Liver (tissue), 9 donors: ENCODE data around the gene SNCB. TPM values are rescaled to one million over a fixed set of nuclear protein-coding genes. Genes with fewer than 3 reads are reported as not detected.

Experiments used
- DNase-seq: peaks from one replicate; pipeline ENCODE4 v3.0.0-alpha.2; 2017; ENCODE audit warnings: low spot score
- H3K27ac ChIP-seq, 2 donors: one replicate each; pipeline ENCODE4 v1.7.0; 2013; ENCODE audit warnings: inconsistent platforms in 2 of 2, low read length in 2 of 2, control low read depth in 1 of 2, low read depth in 1 of 2, mild to moderate bottlenecking in 1 of 2
- H3K27me3 ChIP-seq, 4 donors: one replicate each; pipeline versions ENCODE4 v1.6.1 to v1.7.0; 2013; ENCODE audit warnings: low read length in 3 of 4, inconsistent platforms in 1 of 4, mild to moderate bottlenecking in 1 of 4, moderate library complexity in 1 of 4; ENCODE audit not compliant: control insufficient read depth in 4 of 4, insufficient read depth in 4 of 4
- H3K36me3 ChIP-seq, 4 donors: one replicate each; pipeline versions ENCODE4 v1.6.1 to v1.7.0; 2013; ENCODE audit warnings: low read length in 3 of 4, mild to moderate bottlenecking in 3 of 4, low read depth in 1 of 4, moderate library complexity in 1 of 4; ENCODE audit not compliant: control insufficient read depth in 4 of 4, insufficient read depth in 3 of 4
- H3K4me1 ChIP-seq, 4 donors: one replicate each; pipeline versions ENCODE4 v1.6.1 to v1.7.0; 2013; ENCODE audit warnings: low read length in 3 of 4, mild to moderate bottlenecking in 3 of 4, moderate library complexity in 1 of 4; ENCODE audit not compliant: control insufficient read depth in 4 of 4, insufficient read depth in 4 of 4
- H3K4me3 ChIP-seq, 3 donors: one replicate each; pipeline versions ENCODE4 v1.6.1 to v1.7.0; 2013; ENCODE audit warnings: low read length in 3 of 3, control low read depth in 1 of 3, low read depth in 1 of 3, mild to moderate bottlenecking in 1 of 3
- H3K9ac ChIP-seq, 2 donors: one replicate each; pipeline ENCODE4 v1.7.0; 2013; ENCODE audit warnings: low read length in 2 of 2, mild to moderate bottlenecking in 2 of 2, moderate library complexity in 2 of 2, control low read depth in 1 of 2, low read depth in 1 of 2
- H3K9me3 ChIP-seq, 4 donors: one replicate each; pipeline versions ENCODE4 v1.6.1 to v1.7.0; 2013; ENCODE audit warnings: low read length in 3 of 4; ENCODE audit not compliant: control insufficient read depth in 4 of 4
- ATF3 ChIP-seq: IDR thresholded peaks from 2 replicates; pipeline ENCODE4 v1.6.1; 2016; ENCODE audit warnings: antibody characterized with exemption
- CTCF ChIP-seq: fragments of 150-350 bp; IDR thresholded peaks from 2 replicates; pipeline ENCODE4 v1.5.1; 2017; ENCODE audit warnings: improper control_type of control experiment, low read depth, low read length; ENCODE audit not compliant: missing input control
- EGR1 ChIP-seq, 2 donors: IDR thresholded peaks; 2 replicates each; pipeline ENCODE4 v1.6.1; 2016 to 2018; ENCODE audit warnings: antibody characterized with exemption in 2 of 2, low read depth in 2 of 2
- FOXA1 ChIP-seq: IDR thresholded peaks from 2 replicates; pipeline ENCODE4 v1.6.1; 2016; ENCODE audit warnings: antibody characterized with exemption
- GABPA ChIP-seq, 2 donors: IDR thresholded peaks in 1 of 2; conservative IDR thresholded peaks in 1 of 2; 2 replicates each; pipeline ENCODE4 v1.6.1; 2016; ENCODE audit warnings: antibody characterized with exemption in 2 of 2, mild to moderate bottlenecking in 1 of 2, moderate library complexity in 1 of 2
- HNF4A ChIP-seq, 2 donors: conservative IDR thresholded peaks; 2 replicates each; pipeline ENCODE4 v1.6.1; 2016; ENCODE audit warnings: antibody characterized with exemption in 2 of 2, mild to moderate bottlenecking in 2 of 2
- HNF4G ChIP-seq: IDR thresholded peaks from 2 replicates; pipeline ENCODE4 v1.6.1; 2016; ENCODE audit warnings: antibody characterized with exemption
- JUND ChIP-seq, 2 donors: IDR thresholded peaks; 2 replicates each; pipeline ENCODE4 v1.6.1; 2016; ENCODE audit warnings: antibody characterized with exemption in 2 of 2
- MAX ChIP-seq: IDR thresholded peaks from 2 replicates; pipeline ENCODE4 v1.6.1; 2016; ENCODE audit warnings: antibody characterized with exemption
- NR2F2 ChIP-seq: IDR thresholded peaks from 2 replicates; pipeline ENCODE4 v1.6.1; 2016; ENCODE audit warnings: antibody characterized with exemption
- SP1 ChIP-seq: IDR thresholded peaks from 2 replicates; pipeline ENCODE4 v1.6.1; 2018; ENCODE audit warnings: antibody characterized with exemption, mild to moderate bottlenecking
- TAF1 ChIP-seq: conservative IDR thresholded peaks from 2 replicates; pipeline ENCODE4 v1.6.1; 2016; ENCODE audit warnings: antibody characterized with exemption, mild to moderate bottlenecking
- YY1 ChIP-seq: IDR thresholded peaks from 2 replicates; pipeline ENCODE4 v1.6.1; 2016; ENCODE audit warnings: antibody characterized with exemption, mild to moderate bottlenecking
- ZBTB33 ChIP-seq: IDR thresholded peaks from 2 replicates; pipeline ENCODE4 v1.6.1; 2016; ENCODE audit warnings: antibody characterized with exemption
- whole genome bisulfite sequencing: extraction: QIAGEN DNeasy Blood & Tissue Kit; methylation state at CpG from one replicate; pipeline ENCODE4 v1.1.7; 2013; 5-methylcytosine and 5-hydroxymethylcytosine counted together
- polyA plus RNA-seq, 2 donors: library from polyadenylated mRNA; stranded (reverse) in 1 of 2; unstranded in 1 of 2; fragments of 200-250 nt in 1 of 2; fragments of >200 nt in 1 of 2; fragmentation: Nextera tagmentation in 1 of 2; extraction: Ambion mirVana in 1 of 2; gene quantifications; one replicate each; pipeline versions ENCODE4 v1.2.1 to v1.2.3, GENCODE V29; 2013 to 2015
- total RNA-seq, 2 donors: library from RNA; depleted of rRNA; stranded (reverse); fragments of >200 nt; gene quantifications; one replicate each; pipeline ENCODE4 v1.2.3, GENCODE V29; 2014
- TF ChIP-seq, protein P1 (sequence below): IDR thresholded peaks from 2 replicates; pipeline ENCODE4 v1.6.1; 2016; ENCODE audit warnings: antibody characterized with exemption, mild to moderate bottlenecking
- donor health status: healthy.
- donor health status: healthy.
- donor health status: healthy.
- donor health status: healthy.
- donor health status: healthy.

The SNCB gene
- total and polyA plus RNA-seq, 4 donors, result not detected

DNA sequence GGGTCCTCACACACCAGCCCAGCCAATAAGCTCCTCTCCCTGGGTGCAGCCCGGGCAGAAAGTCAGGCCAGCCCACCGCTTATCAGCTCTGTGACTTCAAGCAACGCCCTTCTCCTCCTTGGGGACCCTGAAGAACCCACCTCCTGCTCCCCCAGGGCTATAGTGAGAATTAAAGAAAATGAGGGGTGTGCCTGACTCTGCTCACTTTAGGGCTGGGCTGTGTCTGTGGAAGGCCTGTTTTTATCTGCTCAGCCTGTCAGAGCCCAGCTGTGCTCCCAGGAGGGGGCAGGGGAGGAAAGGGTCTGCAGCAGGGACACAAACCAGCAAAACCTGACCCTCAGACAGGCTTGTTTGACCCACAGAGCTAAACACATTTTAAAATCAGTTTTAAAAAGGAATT, 24.3 kb downstream of the SNCB start:
- no peak for DNase-seq
- H3K9ac ChIP-seq, result no peak overlapping the region
- H3K9me3 ChIP-seq, result no peaks in the 10 kb centered on the region
- H3K4me3 ChIP-seq, result no peak overlapping the region
- 77% methylated on average over 3 of the region's 3 CpGs for WGBS
- no peaks in the 10 kb centered on the region for H3K36me3 ChIP-seq
- H3K27ac ChIP-seq, result no peak overlapping the region
- H3K27me3 ChIP-seq, result no peaks in the 10 kb centered on the region
- no peak for TF ChIP-seq JUND (IDR thresholded peaks at IDR 0.05)
- no peak for TF ChIP-seq TAF1
- TF ChIP-seq YY1, result no peak
- TF ChIP-seq, protein P1, sequence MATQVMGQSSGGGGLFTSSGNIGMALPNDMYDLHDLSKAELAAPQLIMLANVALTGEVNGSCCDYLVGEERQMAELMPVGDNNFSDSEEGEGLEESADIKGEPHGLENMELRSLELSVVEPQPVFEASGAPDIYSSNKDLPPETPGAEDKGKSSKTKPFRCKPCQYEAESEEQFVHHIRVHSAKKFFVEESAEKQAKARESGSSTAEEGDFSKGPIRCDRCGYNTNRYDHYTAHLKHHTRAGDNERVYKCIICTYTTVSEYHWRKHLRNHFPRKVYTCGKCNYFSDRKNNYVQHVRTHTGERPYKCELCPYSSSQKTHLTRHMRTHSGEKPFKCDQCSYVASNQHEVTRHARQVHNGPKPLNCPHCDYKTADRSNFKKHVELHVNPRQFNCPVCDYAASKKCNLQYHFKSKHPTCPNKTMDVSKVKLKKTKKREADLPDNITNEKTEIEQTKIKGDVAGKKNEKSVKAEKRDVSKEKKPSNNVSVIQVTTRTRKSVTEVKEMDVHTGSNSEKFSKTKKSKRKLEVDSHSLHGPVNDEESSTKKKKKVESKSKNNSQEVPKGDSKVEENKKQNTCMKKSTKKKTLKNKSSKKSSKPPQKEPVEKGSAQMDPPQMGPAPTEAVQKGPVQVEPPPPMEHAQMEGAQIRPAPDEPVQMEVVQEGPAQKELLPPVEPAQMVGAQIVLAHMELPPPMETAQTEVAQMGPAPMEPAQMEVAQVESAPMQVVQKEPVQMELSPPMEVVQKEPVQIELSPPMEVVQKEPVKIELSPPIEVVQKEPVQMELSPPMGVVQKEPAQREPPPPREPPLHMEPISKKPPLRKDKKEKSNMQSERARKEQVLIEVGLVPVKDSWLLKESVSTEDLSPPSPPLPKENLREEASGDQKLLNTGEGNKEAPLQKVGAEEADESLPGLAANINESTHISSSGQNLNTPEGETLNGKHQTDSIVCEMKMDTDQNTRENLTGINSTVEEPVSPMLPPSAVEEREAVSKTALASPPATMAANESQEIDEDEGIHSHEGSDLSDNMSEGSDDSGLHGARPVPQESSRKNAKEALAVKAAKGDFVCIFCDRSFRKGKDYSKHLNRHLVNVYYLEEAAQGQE, result no peak
- no peak for TF ChIP-seq EGR1 (IDR thresholded peaks at IDR 0.05; ENCODE audit: low read depth in 2 of 2)
- no peak for TF ChIP-seq GABPA (IDR thresholded peaks at IDR 0.05 in 1 of 2, conservative IDR thresholded peaks at IDR 0.05 in 1 of 2)
- TF ChIP-seq FOXA1, result no peak
- H3K4me1 ChIP-seq, result peaks cover 0 to 9% (median 4%) of the 10 kb centered on the region in 4 donors

GRCh38 chr5:176603091-176603490, 27.2 kb downstream of the SNCB start:
- H3K9me3 ChIP-seq, result no peaks in the 10 kb centered on the region
- no peak overlapping the region for H3K4me3 ChIP-seq
- no peaks in the 10 kb centered on the region for H3K36me3 ChIP-seq
- no peaks in the 10 kb centered on the region for H3K27me3 ChIP-seq
- H3K9ac ChIP-seq, result no peak overlapping the region
- TF ChIP-seq SP1 (no peak), GABPA (IDR thresholded peaks at IDR 0.05 in 1 of 2, conservative IDR thresholded peaks at IDR 0.05 in 1 of 2) (no peak), HNF4A (conservative IDR thresholded peaks at IDR 0.05) (no peak), HNF4G (no peak), CTCF (no peak), FOXA1 (no peak), ATF3 (no peak), NR2F2 (no peak), MAX (no peak), ZBTB33 (no peak)
- 29% methylated on average over 2 of the region's 2 CpGs for WGBS
- DNase-seq, result no peak
- H3K27ac ChIP-seq, result no peak overlapping the region
- no peaks in the 10 kb centered on the region for H3K4me1 ChIP-seq
